ENCODE measurements around the gene MOCS1.

Gene MOCS1

GRCh38 chr6:39902786-39903465 is 31.3 kb downstream of the MOCS1 start:
- no peak for DNase-seq (ENCODE audit: low read depth, low spot score)

GRCh38 chr6:39902136-39902535 is 32.1 kb downstream of the MOCS1 start:
- no peak for DNase-seq (ENCODE audit: low read depth, low spot score)

- no peak for DNase-seq (ENCODE audit: low read depth, low spot score)
Measured at GRCh38 chr6:39901670-39902069, 32.6 kb downstream of the MOCS1 start.

- no peak for DNase-seq (ENCODE audit: low read depth, low spot score)
Measured at GRCh38 chr6:39901116-39901655, 33.1 kb downstream of the MOCS1 start.

GRCh38 chr6:39899554-39900295 is 34.5 kb downstream of the MOCS1 start:
- no peak for DNase-seq (ENCODE audit: low read depth, low spot score)

GRCh38 chr6:39898625-39899024 is 35.6 kb downstream of the MOCS1 start:
- DNase-seq (ENCODE audit: low read depth, low spot score), result no peak

- no peak for DNase-seq (ENCODE audit: low read depth, low spot score)
Measured at GRCh38 chr6:39897698-39898097, 36.6 kb downstream of the MOCS1 start.

- DNase-seq (ENCODE audit: low read depth, low spot score), result no peak
Measured at GRCh38 chr6:39896701-39897100, 37.6 kb downstream of the MOCS1 start.

- DNase-seq (ENCODE audit: low read depth, low spot score), result no peak
Measured at GRCh38 chr6:39893286-39893685, 41.0 kb downstream of the MOCS1 start.

- no peak for DNase-seq (ENCODE audit: low read depth, low spot score)
Measured at GRCh38 chr6:39892490-39893129, 41.7 kb downstream of the MOCS1 start.

- DNase-seq (ENCODE audit: low read depth, low spot score), result no peak
Measured at GRCh38 chr6:39891976-39892375, 42.3 kb downstream of the MOCS1 start.

- no peak for DNase-seq (ENCODE audit: low read depth, low spot score)
Measured at GRCh38 chr6:39891353-39891752, 42.9 kb downstream of the MOCS1 start.

- DNase-seq (ENCODE audit: low read depth, low spot score), result no peak
Measured at GRCh38 chr6:39889229-39889628, 45.0 kb downstream of the MOCS1 start.

- peak; percentile 85 for DNase-seq (ENCODE audit: low read depth, low spot score)
Measured at GRCh38 chr6:39887692-39888450, 46.4 kb downstream of the MOCS1 start.

GRCh38 chr6:39886871-39887270 is 47.4 kb downstream of the MOCS1 start:
- no peak for DNase-seq (ENCODE audit: low read depth, low spot score)

GRCh38 chr6:39885691-39886090 is 48.6 kb downstream of the MOCS1 start:
- no peak for DNase-seq (ENCODE audit: low read depth, low spot score)

- DNase-seq (ENCODE audit: low read depth, low spot score), result no peak
Measured at GRCh38 chr6:39884696-39885095, 49.6 kb downstream of the MOCS1 start.

- DNase-seq (ENCODE audit: low read depth, low spot score), result peak; percentile 88
Measured at GRCh38 chr6:39882531-39882899, 51.7 kb downstream of the MOCS1 start.

- peak; percentile 67 for DNase-seq (ENCODE audit: low read depth, low spot score)
Measured at GRCh38 chr6:39881851-39882530, 52.3 kb downstream of the MOCS1 start.

GRCh38 chr6:39880594-39880993 is 53.7 kb downstream of the MOCS1 start:
- no peak for DNase-seq (ENCODE audit: low read depth, low spot score)

- no peak for DNase-seq (ENCODE audit: low read depth, low spot score)
Measured at GRCh38 chr6:39879535-39879934, 54.7 kb downstream of the MOCS1 start.

All from smooth muscle cell of the brain vasculature (primary cell).